Epithelial cell of proximal tubule (primary cell): ENCODE results near the gene ADAMTS15. TPM values are rescaled to one million over a fixed set of nuclear protein-coding genes. Genes with fewer than 3 reads are reported as not detected.

Experiments used
- DNase-seq: peaks from one replicate; pipeline ENCODE4 v3.0.0-alpha.2; 2011; ENCODE audit warnings: low read depth
- H3K4me3 ChIP-seq: 2 replicates; pipeline ENCODE4 v1.5.1; 2011; ENCODE audit warnings: low read depth, mild to moderate bottlenecking, low read length
- total RNA-seq: library from RNA; depleted of rRNA; stranded (reverse); fragments of >200 nt; gene quantifications from 2 replicates; pipeline ENCODE4 v1.2.3, GENCODE V29; 2015
- TF ChIP-seq, protein P1 (sequence below): conservative IDR thresholded peaks from 2 replicates; pipeline ENCODE4 v1.5.1; 2012; ENCODE audit warnings: low read depth, mild to moderate bottlenecking, low read length

Gene ADAMTS15
- total RNA-seq, 1 donor from 2014 or later: 0.58 TPM

DNA sequence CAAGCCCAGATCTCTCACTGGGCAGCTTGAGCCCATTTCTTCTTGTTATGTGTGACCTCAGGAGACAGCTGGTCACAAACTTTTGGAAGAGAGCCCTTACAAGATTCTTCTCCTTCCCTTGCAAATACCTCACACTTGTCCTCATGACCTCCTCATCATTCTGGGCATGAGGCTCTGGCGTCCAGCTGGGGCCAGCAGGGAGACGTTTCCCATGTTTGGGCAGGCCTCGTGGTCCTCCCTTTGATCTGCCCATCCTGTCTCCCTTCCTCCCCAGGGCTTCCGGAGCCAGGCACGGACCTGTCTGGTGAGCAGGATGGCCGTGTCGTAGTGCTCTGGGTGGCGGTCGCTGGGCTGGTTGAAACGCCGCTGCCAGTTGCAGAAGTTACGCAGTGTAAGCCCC is 29.7 kb upstream of the ADAMTS15 start:
- TF ChIP-seq, protein P1, sequence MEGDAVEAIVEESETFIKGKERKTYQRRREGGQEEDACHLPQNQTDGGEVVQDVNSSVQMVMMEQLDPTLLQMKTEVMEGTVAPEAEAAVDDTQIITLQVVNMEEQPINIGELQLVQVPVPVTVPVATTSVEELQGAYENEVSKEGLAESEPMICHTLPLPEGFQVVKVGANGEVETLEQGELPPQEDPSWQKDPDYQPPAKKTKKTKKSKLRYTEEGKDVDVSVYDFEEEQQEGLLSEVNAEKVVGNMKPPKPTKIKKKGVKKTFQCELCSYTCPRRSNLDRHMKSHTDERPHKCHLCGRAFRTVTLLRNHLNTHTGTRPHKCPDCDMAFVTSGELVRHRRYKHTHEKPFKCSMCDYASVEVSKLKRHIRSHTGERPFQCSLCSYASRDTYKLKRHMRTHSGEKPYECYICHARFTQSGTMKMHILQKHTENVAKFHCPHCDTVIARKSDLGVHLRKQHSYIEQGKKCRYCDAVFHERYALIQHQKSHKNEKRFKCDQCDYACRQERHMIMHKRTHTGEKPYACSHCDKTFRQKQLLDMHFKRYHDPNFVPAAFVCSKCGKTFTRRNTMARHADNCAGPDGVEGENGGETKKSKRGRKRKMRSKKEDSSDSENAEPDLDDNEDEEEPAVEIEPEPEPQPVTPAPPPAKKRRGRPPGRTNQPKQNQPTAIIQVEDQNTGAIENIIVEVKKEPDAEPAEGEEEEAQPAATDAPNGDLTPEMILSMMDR: no peak
- no peak for DNase-seq
- no peak overlapping the region for H3K4me3 ChIP-seq

DNA sequence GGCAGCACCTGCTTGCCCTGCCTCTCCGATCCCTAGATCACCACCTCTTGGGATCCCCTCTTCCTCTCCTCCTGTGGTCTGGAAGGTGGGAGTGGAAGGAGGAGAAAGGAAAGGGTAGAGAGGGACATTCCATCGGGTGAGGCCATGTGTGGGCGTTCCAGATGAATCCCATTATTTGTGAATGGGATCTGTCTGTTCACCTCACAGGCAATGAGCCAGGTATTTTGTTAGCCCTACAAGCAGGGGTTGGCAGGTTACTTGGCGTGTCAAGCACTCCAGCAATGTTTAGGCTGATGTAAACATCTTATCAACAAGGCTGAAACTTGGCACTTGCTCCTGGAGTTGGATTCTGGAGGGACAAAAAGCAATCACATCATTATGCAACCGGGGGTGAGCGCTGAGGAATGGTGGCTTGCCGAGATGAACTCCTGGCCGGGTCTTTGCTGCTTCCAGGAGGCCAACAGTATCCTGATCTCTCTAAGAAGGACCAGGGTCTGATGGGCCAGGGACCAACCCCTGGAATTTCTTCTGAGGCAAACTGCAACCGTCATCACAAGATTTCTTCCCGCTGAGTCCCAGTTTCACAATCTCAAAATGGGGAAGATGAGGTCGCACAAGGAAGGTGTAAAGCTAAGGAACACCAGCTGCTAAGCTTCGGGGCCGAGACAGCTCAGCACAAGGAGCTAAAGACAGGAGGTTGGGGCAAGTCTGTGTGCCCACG is 27.8 kb upstream of the ADAMTS15 start:
- DNase-seq: no peak
- H3K4me3 ChIP-seq: no peak overlapping the region
- TF ChIP-seq, protein P1: no peak

DNA sequence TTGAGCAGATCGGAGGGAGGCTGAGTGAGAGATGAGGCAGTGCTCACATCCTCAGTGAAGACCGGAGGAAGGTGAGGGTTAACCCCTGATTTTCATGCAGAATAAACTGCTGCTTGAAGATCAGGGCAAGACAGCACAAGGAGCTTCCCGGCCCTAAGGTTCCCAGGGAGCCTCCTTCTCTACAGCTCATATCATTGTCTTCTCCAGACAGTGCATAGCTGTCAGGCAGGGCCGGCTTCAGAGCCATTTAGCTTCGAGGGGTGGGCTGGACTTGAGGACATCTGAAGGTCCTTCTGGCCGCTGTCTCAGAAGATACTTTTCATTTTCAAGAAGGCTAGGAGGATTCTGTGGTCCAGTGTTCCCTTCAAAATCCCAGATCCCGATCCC is 27.3 kb upstream of the ADAMTS15 start:
- TF ChIP-seq, protein P1: no peak
- no peak for DNase-seq

DNA sequence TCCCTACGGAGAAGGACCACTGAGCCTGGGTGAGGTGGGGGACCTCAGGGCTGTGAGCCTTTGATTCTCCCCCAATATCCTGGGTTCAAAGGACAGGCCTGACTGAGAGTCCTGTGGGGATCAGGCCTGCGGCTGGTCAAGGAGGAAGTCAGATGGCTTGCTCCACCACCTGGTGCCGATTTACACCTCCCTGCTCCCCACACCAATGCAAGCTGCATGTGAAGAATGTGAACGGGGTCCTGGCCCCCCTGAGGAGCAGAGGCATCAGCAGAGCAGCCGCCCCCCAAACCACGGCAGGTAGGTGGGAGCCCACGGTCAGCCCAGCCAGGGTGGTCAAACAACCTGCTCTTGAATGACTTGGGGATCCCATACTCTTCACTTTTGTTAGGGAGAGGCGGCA is 26.7 kb upstream of the ADAMTS15 start:
- TF ChIP-seq, protein P1: no peak
- no peak for DNase-seq
- no peak overlapping the region for H3K4me3 ChIP-seq

More for the DNA sequence above, 27.3 kb upstream of the ADAMTS15 start:
- H3K4me3 ChIP-seq: no peak overlapping the region

DNA sequence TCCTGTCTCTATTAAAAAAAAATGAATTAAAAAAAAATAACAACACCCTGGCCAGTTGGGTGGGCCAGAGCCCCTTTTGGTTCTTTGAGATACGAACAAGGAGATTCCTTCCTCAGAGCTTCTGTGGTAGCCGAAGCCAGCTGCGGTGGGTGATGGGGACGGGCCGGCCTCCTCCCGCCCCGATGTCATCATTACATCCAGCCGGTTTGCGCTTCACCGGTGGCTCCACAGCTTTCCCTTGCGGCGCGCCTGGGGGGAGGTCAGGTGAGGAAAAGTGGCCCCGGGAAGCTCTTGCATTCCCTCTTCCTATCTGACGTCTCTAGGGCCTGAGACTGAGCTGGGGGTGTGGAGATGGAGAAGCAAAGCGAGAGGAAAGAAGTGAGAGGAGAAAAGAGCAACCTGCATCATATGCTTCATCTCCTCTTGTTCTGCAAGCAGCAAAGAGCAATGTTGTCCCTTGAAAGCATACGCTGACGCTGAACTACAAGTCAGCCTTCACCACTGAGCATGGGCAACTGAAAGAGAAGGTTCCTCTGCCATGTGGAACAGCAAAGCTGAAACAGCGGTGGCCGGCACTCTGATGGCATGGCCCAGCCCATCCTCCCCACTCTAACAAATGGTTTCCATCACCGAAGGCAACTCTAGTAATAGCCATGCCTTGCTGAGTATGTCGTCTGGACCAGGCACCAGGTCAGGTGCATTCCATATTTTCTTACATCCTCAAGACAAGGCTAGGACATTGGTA is 26.0 kb upstream of the ADAMTS15 start:
- no peak overlapping the region for H3K4me3 ChIP-seq
- DNase-seq: no peak
- TF ChIP-seq, protein P1: no peak

DNA sequence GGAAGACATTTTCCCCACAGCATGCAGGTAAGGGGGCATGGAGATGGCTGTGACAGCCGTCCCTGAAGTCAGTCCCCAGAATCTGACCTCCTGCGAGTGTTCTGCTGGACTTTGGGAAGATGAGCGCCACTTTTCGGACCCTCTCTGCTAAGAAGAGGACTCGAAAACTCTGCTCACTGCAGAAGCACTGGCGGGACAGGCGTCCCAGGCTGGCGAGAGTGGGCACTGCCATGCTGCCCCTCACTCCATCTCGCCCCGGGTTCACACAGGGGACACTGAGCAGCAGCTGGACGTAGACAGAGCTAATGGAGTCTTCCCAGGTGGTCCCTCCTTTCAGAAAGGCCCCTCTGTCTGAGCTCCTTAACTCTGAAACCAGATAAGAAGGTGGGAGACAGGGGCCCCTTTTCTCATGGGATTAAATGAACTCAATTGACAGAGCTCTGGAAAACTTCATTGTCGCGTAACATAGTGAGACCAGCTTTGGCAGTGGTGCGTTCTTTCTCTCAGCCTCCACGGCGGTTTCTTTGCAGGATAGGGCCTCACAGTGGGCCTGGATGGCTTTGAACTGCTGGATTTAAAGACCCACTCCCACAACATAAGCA is 24.8 kb upstream of the ADAMTS15 start:
- no peak overlapping the region for H3K4me3 ChIP-seq
- TF ChIP-seq, protein P1: no peak
- no peak for DNase-seq
